GM12892 (cell line): ENCODE measurements around the gene GAS7.
A peak's percentile ranks its signal among the peaks of the same experiment; 100 is the strongest.
"Not testable (repeated sequence)": the region's sequence is repeated elsewhere in the genome, so short reads cannot be mapped to it uniquely, and the experiment has no call there.

ENCODE experiments used
- DNase-seq: peaks from one replicate; pipeline ENCODE4 v3.0.0; 2011; ENCODE audit not compliant: insufficient read length
- FAIRE-seq: peaks from 2 replicates; lab custom pipeline; 2011; peaks lifted over from hg19 to GRCh38; lab: Jason Lieb, UNC
- POLR2A ChIP-seq: IDR thresholded peaks from 2 replicates; pipeline ENCODE4 v1.6.1; 2011; ENCODE audit warnings: low read depth, low read length, control low read depth
- POLR2AphosphoS5 ChIP-seq: IDR thresholded peaks from 2 replicates; pipeline ENCODE4 v1.6.1; 2011; ENCODE audit warnings: low read depth, low read length, control low read depth
- TAF1 ChIP-seq: IDR thresholded peaks from 2 replicates; pipeline ENCODE4 v1.6.1; 2011; ENCODE audit warnings: low read depth, mild to moderate bottlenecking, control low read depth, low read length, borderline replicate concordance

The GAS7 gene

GRCh38 chr17:10096596-10096995 is 101.8 kb downstream of the GAS7 start:
- FAIRE-seq: no peak
- no peak for DNase-seq
- TF ChIP-seq POLR2AphosphoS5 (no peak), POLR2A (no peak), TAF1 (no peak)

GRCh38 chr17:10095295-10095694 is 103.1 kb downstream of the GAS7 start:
- not testable (repeated sequence) for DNase-seq, FAIRE-seq

- FAIRE-seq: no peak
- no peak for DNase-seq
- TF ChIP-seq TAF1: no peak
These were observed 103.6 kb downstream of the GAS7 start for GRCh38 chr17:10094797-10095196.

DNA sequence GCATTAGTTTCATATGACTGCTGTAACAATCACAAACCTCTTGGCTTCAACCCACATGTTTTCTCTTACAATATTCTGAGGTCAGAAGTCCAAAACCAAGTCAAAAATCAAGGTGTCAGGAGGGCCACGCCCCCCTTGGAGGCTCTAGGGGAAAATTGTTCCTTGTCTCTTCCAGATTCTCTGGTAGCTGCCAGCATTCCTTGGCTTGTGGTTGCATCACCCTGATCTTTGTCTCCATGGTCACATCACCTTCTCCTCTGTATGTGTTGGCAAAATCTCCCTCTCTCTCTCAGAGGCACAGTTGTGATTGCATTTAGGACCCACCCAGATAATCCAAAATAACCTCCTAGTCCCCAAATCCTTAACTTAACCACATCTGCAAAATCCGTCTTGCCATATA is 105.8 kb downstream of the GAS7 start:
- no peak for DNase-seq
- TF ChIP-seq TAF1: no peak
- FAIRE-seq: no peak

GRCh38 chr17:10091046-10091445 is 107.4 kb downstream of the GAS7 start:
- no peak for DNase-seq
- FAIRE-seq: no peak
- TF ChIP-seq POLR2A (no peak), TAF1 (no peak), POLR2AphosphoS5 (no peak)

- FAIRE-seq: peak; percentile 17
These were observed 109.1 kb downstream of the GAS7 start for GRCh38 chr17:10089196-10089804.

DNA sequence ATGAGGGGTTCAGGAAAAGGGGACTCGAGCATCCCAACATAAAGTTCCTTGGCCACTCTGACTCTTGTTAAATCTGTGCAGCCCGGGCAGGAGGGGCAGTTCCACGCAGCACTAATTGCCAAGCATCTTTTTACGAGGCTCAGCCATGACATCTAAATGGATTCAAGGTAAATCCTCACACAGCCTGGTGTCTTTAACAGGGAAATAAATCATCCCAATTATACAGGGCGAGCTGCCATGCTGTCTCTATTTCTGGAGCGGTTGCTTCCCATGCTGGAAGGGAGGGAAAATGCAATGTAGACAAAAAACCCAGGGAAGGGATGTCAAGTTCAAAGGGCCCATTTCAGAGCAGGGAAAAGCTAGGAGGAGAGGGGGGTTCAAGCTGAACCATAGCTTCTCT is 110.0 kb downstream of the GAS7 start:
- FAIRE-seq (no peak), DNase-seq (no peak)
- TF ChIP-seq TAF1 (no peak), POLR2AphosphoS5 (no peak), POLR2A (no peak)

More at GRCh38 chr17:10089196-10089804, 109.1 kb downstream of the GAS7 start:
- TF ChIP-seq POLR2A (no peak), POLR2AphosphoS5 (no peak), TAF1 (no peak)
- DNase-seq: no peak

DNA sequence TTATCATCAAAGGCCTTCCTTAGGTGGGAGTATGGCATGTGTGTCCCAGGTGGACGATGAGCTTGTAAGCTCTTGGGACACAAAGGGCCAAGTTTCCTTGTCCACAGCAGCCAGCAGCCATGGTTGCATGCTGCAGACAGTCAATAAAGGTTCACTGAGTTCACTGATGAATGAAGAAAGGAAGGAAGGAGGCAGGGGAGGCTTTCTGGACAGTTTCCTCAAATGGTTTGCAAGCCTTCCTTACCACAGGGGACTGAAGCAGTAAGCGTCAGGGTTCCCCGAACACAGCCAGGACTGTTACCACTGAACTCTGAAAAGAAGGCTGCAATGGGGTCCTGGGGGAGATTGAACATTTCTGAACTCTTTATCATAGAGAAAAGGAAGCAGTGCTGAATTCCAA is 111.1 kb downstream of the GAS7 start:
- FAIRE-seq (no peak), DNase-seq (no peak)
- TF ChIP-seq POLR2AphosphoS5 (no peak), TAF1 (no peak), POLR2A (no peak)

DNA sequence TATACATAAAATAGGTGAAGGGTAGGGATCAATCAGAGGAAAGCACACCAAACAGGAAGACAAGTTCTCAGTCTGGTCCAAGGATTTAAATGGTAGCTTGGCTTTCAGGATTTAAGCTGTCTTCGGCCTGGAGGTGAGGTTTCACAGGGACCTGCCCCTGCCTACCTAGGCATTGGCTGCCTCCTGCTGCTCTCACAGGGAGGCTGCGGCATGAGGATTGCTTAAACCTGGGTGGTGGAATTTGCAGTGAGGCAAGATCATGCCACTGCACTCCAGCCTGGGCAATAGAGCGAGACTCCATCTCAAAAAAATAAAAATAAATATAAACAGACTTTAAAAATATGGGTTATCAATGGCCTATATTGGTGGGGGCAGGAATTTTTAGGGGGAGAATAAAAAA is 114.5 kb downstream of the GAS7 start:
- no peak for FAIRE-seq

GRCh38 chr17:10082795-10083194 is 115.6 kb downstream of the GAS7 start:
- FAIRE-seq: no peak
- no peak for TF ChIP-seq POLR2AphosphoS5
- TF ChIP-seq TAF1: no peak
- no peak for TF ChIP-seq POLR2A

More for the DNA sequence above, 114.5 kb downstream of the GAS7 start:
- TF ChIP-seq TAF1 (no peak), POLR2A (no peak), POLR2AphosphoS5 (no peak)
- DNase-seq: no peak

GRCh38 chr17:10081571-10082169 is 116.7 kb downstream of the GAS7 start:
- TF ChIP-seq POLR2AphosphoS5: no peak
- TF ChIP-seq TAF1: no peak
- no peak for TF ChIP-seq POLR2A
- FAIRE-seq (no peak), DNase-seq (no peak)

More at GRCh38 chr17:10082795-10083194, 115.6 kb downstream of the GAS7 start:
- DNase-seq: no peak

DNA sequence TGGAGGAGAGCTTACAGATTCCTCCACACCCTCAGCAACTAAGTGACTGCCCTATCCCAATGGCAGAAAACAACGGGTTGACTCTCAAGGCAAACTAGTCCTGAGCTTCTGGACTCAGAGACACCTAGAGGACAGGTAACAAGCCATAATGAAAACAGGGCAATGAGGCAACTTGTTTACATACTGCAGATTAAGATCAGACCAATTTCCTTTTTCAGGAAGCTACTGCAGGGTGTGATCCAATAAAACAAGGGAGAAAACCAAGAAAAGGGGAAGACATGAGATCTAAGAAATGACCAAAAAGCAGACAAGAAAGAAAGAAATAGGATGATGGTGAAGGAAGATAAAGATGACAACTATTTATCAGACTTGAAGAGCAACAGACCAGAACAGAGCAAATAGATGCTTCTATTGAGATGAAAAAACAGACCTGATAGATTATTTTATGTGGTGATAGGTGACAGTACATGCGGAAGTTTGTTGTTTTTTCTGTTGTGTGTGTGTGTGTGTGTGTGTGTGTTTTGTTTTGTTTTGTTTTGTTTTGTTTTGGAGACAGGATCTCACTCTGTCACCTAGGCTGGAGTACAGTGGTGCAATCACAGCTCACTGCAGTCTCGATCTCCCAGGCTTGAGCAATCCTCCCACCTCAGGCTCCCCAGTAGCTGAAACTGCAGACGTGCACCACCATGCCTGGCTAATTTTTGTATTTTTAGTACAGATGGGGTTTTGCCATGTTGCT is 120.7 kb downstream of the GAS7 start:
- TF ChIP-seq POLR2AphosphoS5 (no peak), TAF1 (no peak), POLR2A (no peak)
- FAIRE-seq: no peak
- DNase-seq: no peak
